Umbilical cord (tissue), 2 donors: ENCODE data around the gene SMPD4. TPM values are rescaled to one million over a fixed set of nuclear protein-coding genes. Genes with fewer than 3 reads are reported as not detected.
"Not testable (repeated sequence)": the region's sequence is repeated elsewhere in the genome, so short reads cannot be mapped to it uniquely, and the experiment has no call there.

Experiments
- DNase-seq: peaks from one replicate; pipeline ENCODE4 v3.0.0-alpha.2; 2015; ENCODE audit warnings: low spot score
- total RNA-seq: library from RNA; depleted of rRNA; stranded (reverse); fragments of >200 nt; gene quantifications from one replicate; pipeline ENCODE4 v1.2.3, GENCODE V29; 2014; ENCODE audit warnings: low replicate concordance; ENCODE audit not compliant: insufficient read depth

Gene SMPD4
- total RNA-seq, 1 donor from 2014 or later, result 28.6 TPM

- not testable (repeated sequence) for DNase-seq
Measured at GRCh38 chr2:130157354-130157753, 24.0 kb downstream of the SMPD4 start.

GRCh38 chr2:130156624-130157004, 24.8 kb downstream of the SMPD4 start:
- DNase-seq, result no peak

GRCh38 chr2:130155956-130156623, 25.3 kb downstream of the SMPD4 start:
- not testable (repeated sequence) for DNase-seq

GRCh38 chr2:130154773-130155765, 26.3 kb downstream of the SMPD4 start:
- no peak for DNase-seq

- DNase-seq, result not testable (repeated sequence)
Measured at GRCh38 chr2:130154423-130154770, 27.0 kb downstream of the SMPD4 start.

GRCh38 chr2:130153721-130154422, 27.5 kb downstream of the SMPD4 start:
- not testable (repeated sequence) for DNase-seq

GRCh38 chr2:130152816-130153595, 28.4 kb downstream of the SMPD4 start:
- no peak for DNase-seq

GRCh38 chr2:130152136-130152815, 29.1 kb downstream of the SMPD4 start:
- not testable (repeated sequence) for DNase-seq

- not testable (repeated sequence) for DNase-seq
Measured at GRCh38 chr2:130151145-130151512, 30.3 kb downstream of the SMPD4 start.

GRCh38 chr2:130150181-130151144, 30.9 kb downstream of the SMPD4 start:
- no peak for DNase-seq

GRCh38 chr2:130148515-130148914, 32.9 kb downstream of the SMPD4 start:
- DNase-seq, result not testable (repeated sequence)

GRCh38 chr2:130145006-130145414, 36.4 kb downstream of the SMPD4 start, which contains the start of gene CCDC74B:
TSS of gene CCDC74B (minus strand) at chr2:130145112. CDS start at chr2:130144996, 116 bp downstream.
- DNase-seq, result peak; percentile 10

GRCh38 chr2:130143266-130144039, 37.9 kb downstream of the SMPD4 start:
- not testable (repeated sequence) for DNase-seq

GRCh38 chr2:130142396-130143265, 38.8 kb downstream of the SMPD4 start:
- DNase-seq, result not testable (repeated sequence)

- not testable (repeated sequence) for DNase-seq
Measured at GRCh38 chr2:130141645-130142370, 39.6 kb downstream of the SMPD4 start.

GRCh38 chr2:130141002-130141401, 40.4 kb downstream of the SMPD4 start:
- not testable (repeated sequence) for DNase-seq

- DNase-seq, result not testable (repeated sequence)
Measured at GRCh38 chr2:130140516-130140915, 40.9 kb downstream of the SMPD4 start.
